K562 (cell line): ENCODE measurements around the gene ABLIM2. TPM values are rescaled to one million over a fixed set of nuclear protein-coding genes. Genes with fewer than 3 reads are reported as not detected.

Experiments used
- ATAC-seq: fragments of 200-7000 bp; cut with Tn5 transposase; 3 replicates; pipeline ENCODE4 v1.9.1; 2020; ENCODE audit warnings: moderate library complexity
- BruUV-seq: library from RNA; stranded (reverse); fragments of 400-500 nt; replicated peaks from 2 replicates; lab custom pipeline; 2021; lab: Mats Ljungman, UMichigan
- CTCF ChIA-PET: fragments of 300-600 bp; formaldehyde crosslinking; extraction: SDS; loops from one replicate; lab custom pipeline; 2021; ENCODE audit warnings: low intra/inter-chr PET ratio; lab: Yijun Ruan, JAX
- POLR2A ChIA-PET: fragments of 300-600, 350-650 bp; sonication (Branson Sonifier 250); formaldehyde crosslinking; extraction: SDS; loops from one replicate; lab custom pipeline; 2021; ENCODE audit warnings: antibody characterized with exemption, inconsistent platforms; lab: Yijun Ruan, JAX
- DNase-seq, 4 experiments: peaks; one replicate each; pipeline versions ENCODE4 v3.0.0 to v3.0.0-alpha.2; 2011 to 2018; ENCODE audit warnings: low spot score in 3 of 4, mixed read lengths in 3 of 4; ENCODE audit errors: extremely low read depth in 1 of 4
- FAIRE-seq: peaks from 2 replicates; lab custom pipeline; 2011; peaks lifted over from hg19 to GRCh38; lab: Jason Lieb, UNC
- H2AFZ ChIP-seq: 2 replicates; pipeline ENCODE4 v1.6.0; 2011; ENCODE audit warnings: low read depth, low read length, control low read depth, inconsistent platforms
- H3K27ac ChIP-seq: fragments of 200-600 bp; 3 replicates; pipeline ENCODE4 v1.8.0; 2011; ENCODE audit warnings: low read depth, mild to moderate bottlenecking, control low read depth, inconsistent platforms, low read length, moderate library complexity, mixed read lengths; ENCODE audit errors: extremely low read depth
- H3K27me3 ChIP-seq, 2 experiments: fragments of 300-600 bp in 1 of 2; 2 replicates in 1 of 2; 3 replicates in 1 of 2; pipeline versions ENCODE4 v1.6.0 to v1.8.0; 2011; ENCODE audit warnings: inconsistent platforms in 2 of 2, low read length in 2 of 2, mild to moderate bottlenecking in 1 of 2, mixed read lengths in 1 of 2, moderate library complexity in 1 of 2; ENCODE audit not compliant: control insufficient read depth in 2 of 2, insufficient read depth in 2 of 2
- H3K36me3 ChIP-seq: fragments of 300-600 bp; 3 replicates; pipeline ENCODE4 v1.8.0; 2011; ENCODE audit warnings: mild to moderate bottlenecking, low read length, inconsistent platforms; ENCODE audit not compliant: control insufficient read depth, insufficient read depth
- H3K4me1 ChIP-seq, 2 experiments: fragments of 200-600 bp in 1 of 2; replicated peaks in 1 of 2; 2 replicates in 1 of 2; 3 replicates in 1 of 2; pipeline versions ENCODE4 v1.5.1 to v1.8.0; 2011; ENCODE audit warnings: inconsistent platforms in 2 of 2, low read length in 2 of 2, mild to moderate bottlenecking in 1 of 2, mixed read lengths in 1 of 2, moderate library complexity in 1 of 2; ENCODE audit not compliant: control insufficient read depth in 2 of 2, insufficient read depth in 2 of 2
- H3K4me2 ChIP-seq: 2 replicates; pipeline ENCODE4 v1.6.1; 2011; ENCODE audit warnings: low read length, control low read depth, inconsistent platforms, mixed read lengths; ENCODE audit not compliant: insufficient read depth
- H3K4me3 ChIP-seq: fragments of 200-600 bp; sonication (generic), shearing (Covaris generic); 2 replicates; pipeline ENCODE4 v1.5.1; 2016; ENCODE audit warnings: control low read depth, inconsistent platforms
- H3K79me2 ChIP-seq: fragments of 200-600 bp; 3 replicates; pipeline ENCODE4 v1.8.0; 2011; ENCODE audit warnings: low read length, inconsistent platforms; ENCODE audit not compliant: control insufficient read depth, insufficient read depth
- H3K9ac ChIP-seq, 2 experiments: 2 replicates each; pipeline versions ENCODE4 v1.6.0 to v1.6.1; 2011; ENCODE audit warnings: low read depth in 2 of 2, low read length in 2 of 2, control low read depth in 1 of 2, inconsistent platforms in 1 of 2, mild to moderate bottlenecking in 1 of 2, mixed read lengths in 1 of 2; ENCODE audit not compliant: insufficient read depth in 1 of 2
- H3K9me1 ChIP-seq: one replicate; pipeline ENCODE4 v1.6.0; 2011; ENCODE audit warnings: inconsistent platforms, mild to moderate bottlenecking, low read length, moderate library complexity; ENCODE audit not compliant: control insufficient read depth, insufficient read depth
- H3K9me3 ChIP-seq: replicated peaks from 2 replicates; pipeline ENCODE4 v1.5.1; 2011; ENCODE audit warnings: low read depth, low read length, inconsistent platforms; ENCODE audit not compliant: control insufficient read depth, insufficient read depth
- H4K20me1 ChIP-seq: replicated peaks from 2 replicates; pipeline ENCODE4 v1.6.1; 2011; ENCODE audit warnings: low read length, inconsistent platforms, mixed read lengths; ENCODE audit not compliant: control insufficient read depth, insufficient read depth
- ARID3A ChIP-seq: IDR thresholded peaks from 2 replicates; pipeline ENCODE4 v1.6.1; 2012; ENCODE audit warnings: low read depth, low read length, improper control_type of control experiment, borderline replicate concordance
- C11orf30 ChIP-seq: fragments of 450-650 bp; IDR thresholded peaks from 2 replicates; pipeline ENCODE4 v1.6.1; 2016; ENCODE audit warnings: low read depth, mild to moderate bottlenecking
- GABPB2 ChIP-seq: fragments of 250-450 bp; sonication (Bioruptor Pico); conservative IDR thresholded peaks from 2 replicates; pipeline ENCODE4 v1.5.1; 2021; ENCODE audit warnings: mild to moderate bottlenecking
- HMGN3 ChIP-seq: IDR thresholded peaks from 2 replicates; pipeline ENCODE4 v1.6.1; 2011; ENCODE audit warnings: borderline replicate concordance, low read depth, mild to moderate bottlenecking, mixed read lengths, low read length; ENCODE audit not compliant: insufficient read length; ENCODE audit errors: extremely low read depth
- ILF3 ChIP-seq: fragments of 450-650 bp; IDR thresholded peaks from 2 replicates; pipeline ENCODE4 v1.6.1; 2018; ENCODE audit warnings: antibody characterized with exemption, mild to moderate bottlenecking, moderate library complexity, borderline replicate concordance
- THAP12 ChIP-seq: fragments of 250-450 bp; sonication (Bioruptor Pico); IDR thresholded peaks from 2 replicates; pipeline ENCODE4 v1.9.0; 2021; ENCODE audit warnings: mild to moderate bottlenecking, inconsistent platforms
- WGBS: fragments of 100-300 bp; shearing (Covaris generic); methylation state at CpG from one replicate; pipeline ENCODE4 v1.1.6; 2016; ENCODE audit warnings: low coverage, mixed read lengths; ENCODE audit not compliant: insufficient coverage; ENCODE audit errors: missing lambda C conversion rate; 5-methylcytosine and 5-hydroxymethylcytosine counted together
- in situ Hi-C: fragments of 300-500 bp; cut with MboI; formaldehyde crosslinking; loops from 4 replicates; pipeline ENCODE4 v1.15.0; 2018; ENCODE audit warnings: inconsistent platforms, mixed read lengths
- intact Hi-C: fragments of 100-400 bp; cut with micrococcal nuclease; formaldehyde crosslinking; loops from 2 replicates; pipeline ENCODE4 v1.14.2; 2022
- polyA plus RNA-seq, 8 experiments: library from polyadenylated mRNA; depleted of rRNA in 4 of 8; stranded (reverse) in 5 of 8; unstranded in 3 of 8; fragments of >200 nt; fragmentation: Nextera tagmentation in 2 of 8; fragmentation: Illumina TruSeq in 1 of 8; extraction: Ambion mirVana in 2 of 8; extraction: Trizol in 1 of 8; gene quantifications; 2 replicates each; pipeline versions ENCODE4 v1.2.1 to v1.2.3, GENCODE V29; 2011 to 2014; ENCODE audit warnings: inconsistent platforms in 1 of 8, missing spikeins in 1 of 8
- total RNA-seq, 7 experiments: library from RNA; depleted of rRNA in 6 of 7; stranded (reverse); fragments of >200 nt in 6 of 7; fragmentation: Illumina TruSeq in 2 of 7; extraction: Trizol in 2 of 7; gene quantifications; 2 replicates each; pipeline versions ENCODE4 v1.2.1 to v1.2.3, GENCODE V29; 2011 to 2021; ENCODE audit warnings: low replicate concordance in 1 of 7

ABLIM2 gene
- total and polyA plus RNA-seq, 9 of the 15 experiments (the other 6 are each of a cell fraction or from before 2014, with no cell fraction given), result not detected

- POLR2A ChIA-PET, result interaction anchor here (1.2 kb wide), 1 partner anchor 11 kb away, joined by 4 read pairs; no protein-coding TSS in a partner anchor
- in situ Hi-C loops, result no loop called here
- Histone ChIP-seq H4K20me1 (peaks cover 5% of the 10 kb centered on the region; the same call in 1 of the 2 replicates), H3K27me3 (peaks cover 0 to 12% of the 10 kb centered on the region in 2 experiments; a peak in 2 of 5 replicates), H2AFZ (no peak overlapping the region), H3K4me3 (no peak overlapping the region)
- CTCF ChIA-PET, result no interaction called here
- no peak for ATAC-seq
- no TSS peak for BruUV-seq
- intact Hi-C loops, result no loop called here
- TF ChIP-seq ILF3, result no peak
- TF ChIP-seq C11orf30, result no peak
- TF ChIP-seq, all 486 proteins: peak for 0
- H3K9me3 ChIP-seq, result no peaks in the 10 kb centered on the region
- 4% methylated on average over 16 of the region's 18 CpGs for WGBS
- DNase-seq (no peak), FAIRE-seq (no peak)
- no peaks in the 10 kb centered on the region for H3K9me1 ChIP-seq
- H3K4me2 ChIP-seq, result no peak overlapping the region
- H3K36me3 ChIP-seq, result no peaks in the 10 kb centered on the region
- H3K9ac ChIP-seq, result no peak overlapping the region
- H3K79me2 ChIP-seq, result no peaks in the 10 kb centered on the region
- no peak overlapping the region for H3K27ac ChIP-seq
- peaks cover 0 to 4% of the 10 kb centered on the region in 2 experiments; a peak in 1 of 5 replicates for H3K4me1 ChIP-seq
These were observed 70.6 kb downstream of the ABLIM2 start for GRCh38 chr4:8087921-8088495.

GRCh38 chr4:8086783-8087445 is 71.7 kb downstream of the ABLIM2 start:
- H3K9me3 ChIP-seq, result no peaks in the 10 kb centered on the region
- H3K36me3 ChIP-seq, result no peaks in the 10 kb centered on the region
- H3K4me3 ChIP-seq, result no peak overlapping the region
- WGBS, result under 1% methylated on average over 14 of the region's 14 CpGs
- peaks cover 9% of the 10 kb centered on the region; the same call in 1 of the 2 replicates for H4K20me1 ChIP-seq
- H3K27me3 ChIP-seq, result peaks cover 0 to 23% of the 10 kb centered on the region in 2 experiments; a peak in 2 of 5 replicates
- no peak overlapping the region for H3K9ac ChIP-seq
- DNase-seq (no peak), FAIRE-seq (no peak), ATAC-seq (no peak)
- H3K79me2 ChIP-seq, result no peaks in the 10 kb centered on the region
- no TSS peak for BruUV-seq
- TF ChIP-seq HMGN3, result no peak
- TF ChIP-seq GABPB2 (CRISPR knock-in tag), result no peak
- no peak for TF ChIP-seq ARID3A
- no peak for TF ChIP-seq THAP12 (CRISPR knock-in tag)
- no peak overlapping the region for H2AFZ ChIP-seq
- intact Hi-C loops, result no loop called here
- in situ Hi-C loops, result no loop called here
- POLR2A ChIA-PET, result interaction anchor here (1.2 kb wide), 1 partner anchor 10 kb away, joined by 4 read pairs; no protein-coding TSS in a partner anchor
- CTCF ChIA-PET, result no interaction called here
- H3K9me1 ChIP-seq, result no peaks in the 10 kb centered on the region
- peaks cover 0 to 4% of the 10 kb centered on the region in 2 experiments; a peak in 1 of 5 replicates for H3K4me1 ChIP-seq
- H3K4me2 ChIP-seq, result no peak overlapping the region
- H3K27ac ChIP-seq, result no peak overlapping the region
